ENCODE measurements around the gene GAK.

GRCh38 chr4:971666-972500 is 39.8 kb upstream of the GAK start:
- TF ChIP-seq CTCF (IDR thresholded peaks at IDR 0.05) (no peak), POLR2A (IDR thresholded peaks at IDR 0.05) (no peak)
